Central memory CD4-positive, alpha-beta T cell (primary cell): Measurements from ENCODE around the gene RAI1.
A peak's percentile ranks its signal among the peaks of the same experiment; 100 is the strongest.
"Not testable (repeated sequence)": the region's sequence is repeated elsewhere in the genome, so short reads cannot be mapped to it uniquely, and the experiment has no call there.

Experiments used
- DNase-seq: peaks from one replicate; pipeline ENCODE4 v3.0.0; 2022

Gene RAI1

GRCh38 chr17:17663160-17664063 is 17.8 kb upstream of the RAI1 start:
- DNase-seq, result peak; percentile 67

- no peak for DNase-seq
These were observed 17.2 kb upstream of the RAI1 start for GRCh38 chr17:17664064-17664452.

GRCh38 chr17:17665255-17665654 is 16.0 kb upstream of the RAI1 start:
- no peak for DNase-seq

GRCh38 chr17:17666111-17666714 is 15.0 kb upstream of the RAI1 start:
- no peak for DNase-seq

DNA sequence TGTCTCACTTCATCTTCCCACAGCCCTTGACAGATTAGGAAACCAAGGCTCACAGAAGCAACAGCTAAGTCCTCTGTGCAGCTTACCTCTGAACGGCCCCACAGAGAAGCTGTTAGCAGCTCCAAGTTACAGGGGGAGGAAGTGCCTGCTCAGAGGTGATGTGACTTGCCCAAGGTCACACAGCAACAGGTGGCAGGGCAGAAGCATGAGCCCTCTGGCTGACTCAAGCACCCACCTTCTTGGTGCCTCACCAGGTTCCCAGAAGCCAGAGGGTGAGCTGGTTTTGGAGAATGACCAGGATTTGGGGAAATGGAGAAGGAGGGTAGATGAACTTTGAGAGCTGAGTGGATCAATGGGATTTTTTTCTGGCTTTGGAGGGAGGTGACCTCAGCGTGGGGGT is 14.0 kb upstream of the RAI1 start:
- no peak for DNase-seq

DNA sequence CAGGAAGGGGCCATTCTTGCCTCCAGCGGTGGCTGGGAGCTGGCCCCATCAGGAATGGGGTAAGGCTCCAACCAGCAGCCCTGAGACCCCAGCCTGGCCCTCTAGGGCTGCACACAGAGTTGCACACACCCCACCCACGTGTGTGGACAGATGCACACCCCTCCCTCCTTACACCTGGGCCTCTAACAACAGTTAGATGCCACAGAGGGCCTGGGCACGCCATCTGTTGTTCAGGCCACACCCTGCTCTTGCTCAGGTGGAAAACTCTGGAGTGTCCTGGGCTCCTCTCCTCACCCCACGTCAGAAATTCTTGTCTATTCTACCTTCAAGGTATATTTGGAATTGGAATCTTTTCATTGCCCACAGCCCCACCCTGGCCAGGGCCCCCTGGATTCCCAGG is 13.3 kb upstream of the RAI1 start:
- DNase-seq, result no peak

DNA sequence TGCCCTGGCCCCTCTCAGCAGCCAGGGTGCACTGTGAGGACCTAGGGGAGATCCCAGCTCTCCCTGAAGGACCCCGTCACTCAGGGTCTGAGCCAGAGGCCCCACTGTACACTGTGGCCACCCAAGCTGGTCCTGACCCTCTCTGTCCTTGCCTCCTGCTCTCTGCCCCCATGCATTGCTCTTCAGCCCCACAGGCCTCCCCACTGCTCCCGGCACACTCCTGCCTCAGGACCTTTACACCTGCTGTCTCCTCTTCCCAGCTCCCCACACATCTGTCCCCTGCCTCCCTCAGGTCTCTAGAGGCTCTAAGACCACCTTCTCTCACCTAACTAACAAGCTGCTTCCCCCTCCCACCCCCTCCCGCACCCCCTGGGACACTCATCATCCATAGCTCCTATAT is 12.9 kb upstream of the RAI1 start:
- no peak for DNase-seq

- no peak for DNase-seq
These were observed 12.3 kb upstream of the RAI1 start for GRCh38 chr17:17668775-17669579.

DNA sequence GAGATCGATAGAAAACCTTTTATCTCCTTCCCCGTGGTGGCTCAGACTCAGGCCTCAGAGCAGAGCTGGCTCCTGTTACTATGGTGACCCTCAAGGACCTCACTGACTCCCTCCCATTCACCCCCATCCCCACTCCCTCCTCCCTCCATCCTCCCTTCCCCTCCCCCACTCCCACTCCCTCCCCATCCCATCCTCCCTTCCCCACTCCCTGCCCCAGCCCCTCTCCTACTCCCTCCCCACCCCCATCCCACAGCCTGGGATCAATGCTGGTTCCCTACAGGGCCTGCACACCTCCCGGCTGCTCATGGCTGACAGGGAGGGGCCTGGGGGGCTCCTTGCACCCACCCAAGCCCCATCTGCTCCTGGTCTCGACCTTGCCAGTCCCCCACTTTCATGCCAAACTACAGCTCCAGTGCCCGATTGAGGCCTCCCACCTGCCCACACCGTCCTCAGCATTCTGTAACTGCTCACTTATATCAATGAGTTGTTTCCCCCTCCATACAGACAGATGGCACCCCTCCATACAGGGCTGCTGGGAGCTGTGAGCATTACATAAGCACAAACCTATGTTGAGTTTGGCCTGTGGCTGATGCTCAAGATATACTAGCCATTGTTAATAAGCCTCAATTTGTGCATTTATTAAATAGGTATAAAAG is 11.6 kb upstream of the RAI1 start:
- DNase-seq, result no peak

DNA sequence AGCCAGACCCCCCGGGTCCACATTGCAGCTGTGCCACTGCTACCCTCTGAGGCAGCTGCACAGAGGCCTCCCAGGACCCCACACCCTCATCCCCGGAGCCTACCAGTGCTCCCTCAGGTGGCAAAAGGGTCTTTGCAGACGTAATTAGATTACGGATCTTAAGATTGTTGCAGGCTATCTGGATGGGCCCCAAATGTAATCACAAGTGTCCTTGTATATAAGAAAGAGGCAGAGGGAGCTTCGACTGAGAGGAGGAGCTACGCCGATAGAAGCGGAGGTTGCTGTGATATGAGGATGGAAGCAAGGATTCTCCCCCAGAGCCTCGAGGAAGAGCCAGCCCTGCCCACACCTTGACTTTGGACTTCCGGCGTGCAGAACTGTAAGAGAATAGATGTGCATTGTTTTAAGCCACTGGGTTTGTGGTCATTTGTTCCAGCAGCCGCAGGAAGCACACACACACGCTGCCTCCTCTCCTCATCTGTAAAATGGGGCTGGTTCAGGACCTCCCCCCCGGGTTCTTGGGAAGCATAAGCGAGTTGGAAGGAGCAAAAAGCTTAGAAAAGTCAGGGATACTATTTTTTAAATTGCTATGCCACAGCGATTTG is 10.5 kb upstream of the RAI1 start:
- no peak for DNase-seq

- DNase-seq, result no peak
These were observed 9.7 kb upstream of the RAI1 start for GRCh38 chr17:17671369-17672129.

DNA sequence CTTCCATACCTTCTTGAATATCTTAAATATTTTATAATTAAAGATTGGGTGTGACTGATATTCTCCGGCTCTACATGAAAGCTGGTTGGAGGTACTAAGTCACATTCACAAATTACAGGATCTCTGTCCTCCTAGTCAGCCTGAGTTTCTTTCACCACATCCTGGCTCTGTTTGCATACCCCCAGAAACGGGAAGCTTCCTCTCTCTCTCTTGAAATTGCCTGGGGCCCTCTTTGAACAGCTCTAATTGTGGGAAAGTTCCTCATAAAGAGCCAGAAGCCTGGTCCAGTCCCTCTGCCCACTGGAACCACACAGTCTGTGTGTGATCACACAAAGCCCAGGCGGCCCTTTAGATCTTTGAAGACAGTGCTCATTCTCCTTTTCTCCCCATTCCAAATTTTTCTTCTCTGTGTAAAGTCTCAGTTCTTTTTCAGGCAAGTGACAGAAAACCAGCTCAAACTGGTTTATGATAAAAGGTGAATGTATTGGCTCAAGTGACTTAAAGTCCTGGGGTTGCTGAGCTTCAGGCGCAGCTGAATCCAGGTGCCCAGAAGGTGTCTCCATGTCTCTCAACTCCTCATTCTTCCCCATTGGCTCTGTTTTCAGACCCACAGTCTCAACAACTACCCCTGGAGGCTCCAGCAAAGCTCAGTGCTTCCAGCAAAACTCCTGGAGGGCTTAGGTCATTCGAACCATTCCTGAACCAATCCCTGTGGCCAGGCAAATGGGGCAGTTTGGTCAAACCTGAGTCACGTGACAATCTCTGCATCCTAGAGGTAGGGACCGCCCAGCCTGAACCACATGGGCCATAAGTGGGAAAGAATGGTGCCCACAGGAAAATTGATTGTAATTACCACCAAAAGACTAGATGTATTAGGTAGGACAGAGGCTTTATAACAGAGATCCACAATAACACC is 8.5 kb upstream of the RAI1 start:
- no peak for DNase-seq

- DNase-seq, result no peak
These were observed 5.8 kb upstream of the RAI1 start for GRCh38 chr17:17675416-17675815.

DNA sequence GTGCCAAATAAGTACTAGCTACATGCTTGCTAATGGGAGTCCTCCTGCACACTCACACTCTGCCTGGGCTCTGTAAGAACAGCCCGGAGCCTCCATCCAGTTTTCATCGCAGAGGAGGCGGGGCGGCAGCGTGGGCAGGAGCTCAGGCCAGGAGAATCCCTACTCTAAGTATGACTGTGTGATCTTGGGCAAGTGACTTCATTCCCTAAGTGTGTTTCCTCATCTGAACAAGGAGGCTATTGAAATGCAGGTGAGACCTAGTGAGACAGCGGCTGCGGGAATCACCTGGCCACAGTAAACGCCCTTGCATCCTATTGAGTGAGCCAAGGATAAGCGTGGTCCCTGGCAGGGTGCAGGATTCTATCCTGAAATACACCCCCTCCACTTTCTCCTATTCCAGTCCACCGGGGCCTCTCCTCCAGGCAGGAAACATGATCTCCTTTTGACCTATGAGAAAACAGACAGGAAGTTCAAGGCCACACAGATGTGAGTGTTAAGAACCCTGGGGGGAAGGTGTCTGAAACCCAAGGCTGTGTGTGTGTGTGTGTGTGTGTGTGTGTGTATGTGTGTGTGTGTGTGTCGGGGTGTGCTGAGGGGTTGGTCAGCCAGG is 5.2 kb upstream of the RAI1 start:
- peak; percentile 19 for DNase-seq

GRCh38 chr17:17676752-17677151 is 4.5 kb upstream of the RAI1 start:
- DNase-seq, result no peak

GRCh38 chr17:17677299-17678040 is 3.8 kb upstream of the RAI1 start:
- no peak for DNase-seq

GRCh38 chr17:17678063-17678699 is 3.1 kb upstream of the RAI1 start:
- DNase-seq, result not testable (repeated sequence)

DNA sequence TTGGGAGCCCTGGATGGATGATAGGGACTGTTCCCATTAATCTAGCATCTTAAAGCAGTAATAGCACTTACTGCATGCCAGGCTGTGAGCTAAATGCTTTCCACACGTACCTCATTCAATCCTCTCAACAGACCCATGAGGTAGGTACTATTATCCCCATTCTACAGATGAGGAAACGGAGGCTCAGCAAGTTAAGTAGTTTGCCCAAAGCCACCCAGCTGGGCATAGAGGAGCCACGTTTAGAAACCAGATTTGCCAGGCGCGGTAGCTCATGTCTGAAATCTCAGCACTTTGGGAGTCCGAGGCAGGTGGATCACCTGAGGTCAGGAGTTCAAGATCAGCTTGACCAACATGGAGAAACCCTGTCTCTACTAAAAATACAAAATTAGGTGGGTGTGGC is 2.0 kb upstream of the RAI1 start:
- no peak for DNase-seq

- no peak for DNase-seq
These were observed 1.5 kb upstream of the RAI1 start for GRCh38 chr17:17679748-17680147.
